A549 (cell line): ENCODE results near the gene COL11A2. TPM values are rescaled to one million over a fixed set of nuclear protein-coding genes. Genes with fewer than 3 reads are reported as not detected.

Experiments used
- ATAC-seq, 2 experiments: fragments of 200-7000 bp in 1 of 2; fragments of >200 bp in 1 of 2; cut with Nextera tagmentation in 1 of 2; cut with Tn5 transposase in 1 of 2; 3 replicates each; pipeline versions ENCODE4 v1.8.0 to v1.9.1; 2018 to 2020; ENCODE audit warnings: mild to moderate bottlenecking in 1 of 2, moderate library complexity in 1 of 2
- CTCF ChIA-PET: fragments of 300-600 bp; sonication (Branson Sonifier 250); formaldehyde crosslinking; extraction: SDS; loops from one replicate; lab custom pipeline; 2021; ENCODE audit warnings: antibody characterized with exemption, inconsistent platforms; lab: Yijun Ruan, JAX
- POLR2A ChIA-PET: fragments of 350-600 bp; formaldehyde crosslinking; extraction: SDS; loops from one replicate; lab custom pipeline; 2021; ENCODE audit warnings: antibody characterized with exemption, inconsistent platforms; lab: Yijun Ruan, JAX
- DNase-seq, 2 experiments: peaks; one replicate each; pipeline versions ENCODE4 v3.0.0 to v3.0.0-alpha.2; 2011 to 2016; ENCODE audit warnings: low read depth in 1 of 2, low spot score in 1 of 2
- FAIRE-seq: peaks from 2 replicates; lab custom pipeline; 2011; peaks lifted over from hg19 to GRCh38; lab: Jason Lieb, UNC
- H3K27ac ChIP-seq, 2 experiments: fragments of >200 bp; sonication (Bioruptor Twin); formaldehyde crosslinking; 3 replicates each; pipeline ENCODE4 v1.5.1; 2016 to 2017
- H3K4me1 ChIP-seq: fragments of >200 bp; sonication (Bioruptor Twin); formaldehyde crosslinking; 3 replicates; pipeline ENCODE4 v1.6.1; 2016
- H3K4me2 ChIP-seq: fragments of >200 bp; sonication (Bioruptor Twin); formaldehyde crosslinking; 3 replicates; pipeline ENCODE4 v1.6.1; 2016
- H3K4me3 ChIP-seq: fragments of >200 bp; sonication (Bioruptor Twin); formaldehyde crosslinking; 3 replicates; pipeline ENCODE4 v1.5.1; 2016
- H3K9me3 ChIP-seq: fragments of >200 bp; sonication (Bioruptor Twin); formaldehyde crosslinking; 3 replicates; pipeline ENCODE4 v1.6.1; 2016
- ATOH8 ChIP-seq: fragments of 250-450 bp; sonication (Bioruptor Pico); IDR thresholded peaks from 2 replicates; pipeline ENCODE4 v1.5.0; 2020; ENCODE audit warnings: low read depth, mild to moderate bottlenecking, moderate library complexity
- BHLHE40 ChIP-seq: IDR thresholded peaks from 2 replicates; pipeline ENCODE4 v1.6.1; 2012; ENCODE audit warnings: low read depth, low read length, inconsistent platforms
- CBX2 ChIP-seq: fragments of 200-600 bp; sonication (generic); IDR thresholded peaks from 2 replicates; pipeline ENCODE4 v1.6.1; 2016; ENCODE audit warnings: low read depth, mild to moderate bottlenecking, borderline replicate concordance
- CHD2 ChIP-seq: fragments of 150-350 bp; IDR thresholded peaks from 2 replicates; pipeline ENCODE4 v1.6.1; 2014; ENCODE audit warnings: low read length; ENCODE audit not compliant: partially characterized antibody
- CHD4 ChIP-seq: fragments of 200-600 bp; sonication (generic); IDR thresholded peaks from 2 replicates; pipeline ENCODE4 v1.6.1; 2016; ENCODE audit warnings: antibody characterized with exemption, mild to moderate bottlenecking, borderline replicate concordance
- E2F6 ChIP-seq: IDR thresholded peaks from 2 replicates; pipeline ENCODE4 v1.6.1; 2012; ENCODE audit warnings: low read depth, borderline replicate concordance
- EHF ChIP-seq: fragments of 250-450 bp; sonication (Bioruptor Pico); IDR thresholded peaks from 2 replicates; pipeline ENCODE4 v1.5.0; 2020; ENCODE audit warnings: mild to moderate bottlenecking
- EHMT2 ChIP-seq: fragments of 200-600 bp; sonication (generic); IDR thresholded peaks from 2 replicates; pipeline ENCODE4 v1.6.1; 2016; ENCODE audit warnings: antibody characterized with exemption, low read depth, mild to moderate bottlenecking, moderate library complexity
- FOSB ChIP-seq: fragments of 250-450 bp; sonication (Bioruptor Pico); IDR thresholded peaks from 2 replicates; pipeline ENCODE4 v1.5.0; 2020; ENCODE audit warnings: mild to moderate bottlenecking, moderate library complexity
- FOSL2 ChIP-seq, 2 experiments: fragments of 450-650 bp in 1 of 2; fragments of >200 bp in 1 of 2; sonication (Bioruptor Twin) in 1 of 2; formaldehyde crosslinking; IDR thresholded peaks; 2 replicates each; pipeline versions ENCODE4 v1.5.0 to v1.6.1; 2016 to 2020; ENCODE audit warnings: mild to moderate bottlenecking in 1 of 2, moderate library complexity in 1 of 2
- FOXS1 ChIP-seq: fragments of 250-450 bp; sonication (Bioruptor Pico); IDR thresholded peaks from 2 replicates; pipeline ENCODE4 v1.5.0; 2020; ENCODE audit warnings: mild to moderate bottlenecking, moderate library complexity
- GATA3 ChIP-seq: IDR thresholded peaks from 2 replicates; pipeline ENCODE4 v1.6.1; 2012; ENCODE audit warnings: borderline replicate concordance
- HDAC2 ChIP-seq: fragments of 200-600 bp; sonication (generic); IDR thresholded peaks from 2 replicates; pipeline ENCODE4 v1.6.1; 2016
- HMGXB4 ChIP-seq: fragments of 250-450 bp; sonication (Bioruptor Pico); IDR thresholded peaks from 2 replicates; pipeline ENCODE4 v1.5.0; 2021; ENCODE audit warnings: mild to moderate bottlenecking, moderate library complexity, borderline replicate concordance
- HOXA7 ChIP-seq: fragments of 250-450 bp; sonication (Bioruptor Pico); IDR thresholded peaks from 2 replicates; pipeline ENCODE4 v1.5.0; 2020; ENCODE audit warnings: mild to moderate bottlenecking, moderate library complexity
- HOXB13 ChIP-seq: fragments of 250-450 bp; sonication (Bioruptor Pico); IDR thresholded peaks from 2 replicates; pipeline ENCODE4 v1.5.0; 2020; ENCODE audit warnings: low read depth, mild to moderate bottlenecking, moderate library complexity
- MAX ChIP-seq: IDR thresholded peaks from 2 replicates; pipeline ENCODE4 v1.6.1; 2012
- MAZ ChIP-seq: fragments of 150-350 bp; IDR thresholded peaks from 2 replicates; pipeline ENCODE4 v1.6.1; 2014; ENCODE audit warnings: antibody characterized with exemption, low read depth, low read length, borderline replicate concordance
- NR3C1 ChIP-seq: fragments of >200 bp; sonication (Bioruptor Twin); formaldehyde crosslinking; IDR thresholded peaks from 3 replicates; pipeline ENCODE4 v1.6.1; 2017
- REST ChIP-seq: fragments of 200-600 bp; sonication (generic); IDR thresholded peaks from 2 replicates; pipeline ENCODE4 v1.6.1; 2016; ENCODE audit warnings: antibody characterized with exemption, mild to moderate bottlenecking, moderate library complexity
- RFX5 ChIP-seq: fragments of 450-650 bp; IDR thresholded peaks from 2 replicates; pipeline ENCODE4 v1.7.1; 2014; ENCODE audit warnings: antibody characterized with exemption, mild to moderate bottlenecking, moderate library complexity
- SREBF2 ChIP-seq: fragments of 450-650 bp; IDR thresholded peaks from 2 replicates; pipeline ENCODE4 v1.6.1; 2014; ENCODE audit warnings: mild to moderate bottlenecking, moderate library complexity
- USF2 ChIP-seq: fragments of 450-650 bp; IDR thresholded peaks from 2 replicates; pipeline ENCODE4 v1.6.1; 2014; ENCODE audit warnings: antibody characterized with exemption
- ZFP36 ChIP-seq: fragments of 450-650 bp; IDR thresholded peaks from 2 replicates; pipeline ENCODE4 v1.6.1; 2014; ENCODE audit warnings: borderline replicate concordance; ENCODE audit not compliant: partially characterized antibody
- ZNF302 ChIP-seq: fragments of 250-450 bp; sonication (Bioruptor Pico); IDR thresholded peaks from 2 replicates; pipeline ENCODE4 v1.9.0; 2021; ENCODE audit warnings: inconsistent platforms, mild to moderate bottlenecking, moderate library complexity
- ZSCAN20 ChIP-seq: fragments of 250-450 bp; sonication (Bioruptor Pico); IDR thresholded peaks from 2 replicates; pipeline ENCODE4 v1.8.0; 2022; ENCODE audit warnings: mild to moderate bottlenecking, moderate library complexity
- WGBS: methylation state at CpG from one replicate; pipeline ENCODE4 v1.1.6; 2017; ENCODE audit errors: missing lambda C conversion rate; 5-methylcytosine and 5-hydroxymethylcytosine counted together
- polyA plus RNA-seq, 4 experiments: library from polyadenylated mRNA; depleted of rRNA in 3 of 4; stranded (reverse); fragments of >200 nt; fragmentation: RNase III in 1 of 4; extraction: RNeasy Plus Mini Kit Qiagen cat#74134 plus additional on column Dnase treatment in 1 of 4; gene quantifications; 2 replicates in 3 of 4; 3 replicates in 1 of 4; pipeline ENCODE4 v1.2.3, GENCODE V29; 2011 to 2017

Gene COL11A2
- polyA plus RNA-seq, 2 of the 4 experiments (the other 2 are of a cell fraction): 0.66 to 1.3 TPM

- Histone ChIP-seq H3K9me3 (no peaks in the 10 kb centered on the region), H3K4me3 (no peak overlapping the region), H3K27ac (no peak overlapping the region), H3K4me2 (no peak overlapping the region), H3K4me1 (no peaks in the 10 kb centered on the region)
- 26% methylated on average over 2 of the region's 2 CpGs for WGBS
- ChIA-PET POLR2A (no interaction called here), CTCF (interaction anchor here (1.1 to 3.3 kb wide), 2 partner anchors 11 to 32 kb away, joined by 3 to 22 read pairs; no protein-coding TSS in a partner anchor)
- FAIRE-seq: no peak
- no peak for DNase-seq
- no peak for ATAC-seq
- TF ChIP-seq USF2 (no peak), E2F6 (no peak), ATOH8 (CRISPR knock-in tag) (no peak), HOXA7 (CRISPR knock-in tag) (no peak), CHD4 (no peak), FOSL2 (IDR thresholded peaks at IDR 0.05) (no peak), FOSL2 (CRISPR knock-in tag; IDR thresholded peaks at IDR 0.05) (no peak), EHMT2 (no peak), BHLHE40 (no peak), REST (no peak), HOXB13 (CRISPR knock-in tag) (no peak), FOXS1 (CRISPR knock-in tag) (no peak), FOSB (CRISPR knock-in tag) (no peak), MAX (no peak), ZNF302 (CRISPR knock-in tag) (no peak), SREBF2 (no peak), CHD2 (no peak)
These were observed 45.5 kb upstream of the COL11A2 start for GRCh38 chr6:33237741-33238140.

GRCh38 chr6:33236852-33237251 is 44.6 kb upstream of the COL11A2 start:
- ChIA-PET CTCF (interaction anchor here (0.6 to 7.2 kb wide), 2 partner anchors 11 to 1828 kb away, joined by 3 to 39 read pairs; no protein-coding TSS in a partner anchor), POLR2A (no interaction called here)
- no peak overlapping the region for H3K4me3 ChIP-seq
- H3K27ac ChIP-seq: no peak overlapping the region
- 65% methylated on average over 6 of the region's 6 CpGs for WGBS
- H3K4me2 ChIP-seq: no peak overlapping the region
- ATAC-seq (no peak), FAIRE-seq (no peak), DNase-seq (no peak)
- H3K4me1 ChIP-seq: no peaks in the 10 kb centered on the region
- H3K9me3 ChIP-seq: no peaks in the 10 kb centered on the region
- TF ChIP-seq GATA3: no peak
- TF ChIP-seq EHF (CRISPR knock-in tag): no peak
- no peak for TF ChIP-seq REST
- no peak for TF ChIP-seq ZSCAN20 (CRISPR knock-in tag)
- TF ChIP-seq HMGXB4 (CRISPR knock-in tag): no peak
- no peak for TF ChIP-seq HDAC2
- TF ChIP-seq HOXA7 (CRISPR knock-in tag): no peak
- TF ChIP-seq FOSL2 (IDR thresholded peaks at IDR 0.05): no peak
- no peak for TF ChIP-seq FOSL2 (CRISPR knock-in tag; IDR thresholded peaks at IDR 0.05)
- TF ChIP-seq CBX2: no peak
- TF ChIP-seq NR3C1: no peak
- no peak for TF ChIP-seq MAZ
- no peak for TF ChIP-seq ZFP36
- no peak for TF ChIP-seq RFX5
